GM19240 (cell line): ENCODE measurements around the gene ADNP.

Source experiments
- DNase-seq: peaks from one replicate; pipeline ENCODE4 v3.0.0; 2011; ENCODE audit warnings: low spot score; ENCODE audit not compliant: insufficient read length

ADNP gene

GRCh38 chr20:50850721-50851286 is 80.4 kb downstream of the ADNP start:
- no peak for DNase-seq

DNA sequence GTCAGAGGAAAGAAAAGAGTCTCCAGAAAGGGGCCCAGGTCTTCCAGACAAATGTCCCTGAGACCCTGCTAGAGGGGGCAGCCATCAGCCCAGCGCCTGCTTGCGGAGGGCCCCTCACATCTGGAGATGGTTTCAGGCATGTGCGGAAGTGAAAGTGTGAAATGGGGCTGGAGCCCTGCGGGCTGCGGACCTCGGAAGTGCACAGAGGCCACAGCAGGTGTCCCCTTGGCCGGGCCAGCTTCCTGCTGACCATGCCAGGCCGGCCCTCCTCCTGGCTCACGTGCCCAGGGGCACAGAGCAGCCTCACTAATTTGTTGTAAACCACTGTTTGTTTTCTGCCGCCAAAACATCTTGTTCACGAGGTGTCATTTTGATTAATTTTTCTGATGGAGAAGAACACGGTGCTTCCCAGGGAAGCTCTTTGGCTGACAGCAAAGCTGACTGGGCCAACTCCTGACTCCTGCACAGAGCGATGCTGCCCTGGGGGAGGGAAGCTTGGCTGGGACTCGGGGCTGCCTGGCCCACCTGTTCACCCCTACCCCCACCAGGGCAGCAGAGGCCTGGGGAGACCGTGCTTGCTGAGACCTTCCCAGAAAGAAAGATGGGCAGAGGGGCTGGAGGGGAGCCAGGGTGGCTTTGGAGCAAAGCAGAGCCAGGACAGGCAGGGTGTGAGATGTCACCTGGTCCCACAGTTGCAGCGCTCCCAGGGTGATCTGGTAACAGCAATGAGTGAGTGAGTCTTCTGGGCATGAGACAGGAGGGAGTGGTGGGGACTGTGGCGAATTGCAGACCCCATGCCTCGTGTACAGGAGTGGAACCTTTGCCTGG is 82.2 kb downstream of the ADNP start:
- no peak for DNase-seq

DNA sequence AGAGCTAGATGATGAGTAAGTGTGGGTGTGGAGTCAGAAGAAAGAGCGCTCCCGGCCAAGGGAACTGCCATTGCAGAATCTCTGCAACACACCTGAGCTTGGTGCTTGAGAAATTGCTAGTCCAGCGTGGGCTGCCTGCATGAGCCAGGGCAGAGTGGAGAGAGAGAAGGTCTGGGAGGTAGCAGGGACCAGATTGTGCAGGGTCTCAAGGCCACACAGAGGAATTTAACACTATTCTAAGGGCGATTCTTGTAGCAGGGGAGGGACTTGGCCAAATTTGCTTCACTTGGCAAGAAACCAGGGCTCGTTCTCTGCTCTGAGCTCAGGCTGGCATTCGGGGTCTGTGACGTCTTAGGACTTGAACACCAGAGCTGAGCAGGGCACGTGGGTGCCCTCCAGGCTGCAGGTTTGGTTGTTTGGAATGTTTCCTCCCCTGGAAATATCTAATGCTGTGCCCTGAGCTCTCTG is 82.9 kb downstream of the ADNP start:
- no peak for DNase-seq

- DNase-seq = no peak
Measured at GRCh38 chr20:50845566-50846215, 85.5 kb downstream of the ADNP start.

DNA sequence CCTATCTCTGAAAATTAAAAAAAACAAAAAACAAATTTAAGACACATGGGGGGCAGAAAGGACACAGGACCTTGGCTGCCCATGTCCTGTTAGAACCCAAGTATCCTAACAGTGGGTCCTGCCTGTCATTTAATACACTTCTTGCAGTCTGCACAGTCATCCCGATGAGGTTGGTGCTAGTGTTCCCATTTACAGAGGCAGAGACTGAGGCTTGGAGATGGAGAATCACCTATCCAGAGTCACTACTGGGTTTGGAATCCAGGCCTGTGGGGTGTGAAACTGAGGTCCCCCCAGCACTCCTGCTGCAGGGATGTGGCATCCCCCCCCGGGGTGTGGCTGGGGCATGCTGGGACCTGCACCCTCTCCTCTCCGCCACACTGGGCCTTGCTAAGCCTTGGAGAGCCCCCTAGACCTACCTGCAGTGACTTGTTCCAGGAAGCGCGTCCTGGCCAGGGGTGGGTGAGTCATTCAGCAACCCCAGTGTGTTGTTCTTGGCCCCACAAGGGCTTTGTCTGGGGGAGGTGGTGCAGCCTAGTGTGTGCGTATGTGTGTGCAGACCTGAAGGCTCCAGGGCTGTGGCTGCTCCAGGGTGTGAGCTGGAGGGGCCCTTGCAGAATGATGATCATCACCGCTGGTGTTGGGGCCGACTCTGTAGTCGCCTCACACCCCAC is 86.7 kb downstream of the ADNP start:
- peak; percentile 90 for DNase-seq

- no peak for DNase-seq
Measured at GRCh38 chr20:50843331-50844276, 87.6 kb downstream of the ADNP start.

DNA sequence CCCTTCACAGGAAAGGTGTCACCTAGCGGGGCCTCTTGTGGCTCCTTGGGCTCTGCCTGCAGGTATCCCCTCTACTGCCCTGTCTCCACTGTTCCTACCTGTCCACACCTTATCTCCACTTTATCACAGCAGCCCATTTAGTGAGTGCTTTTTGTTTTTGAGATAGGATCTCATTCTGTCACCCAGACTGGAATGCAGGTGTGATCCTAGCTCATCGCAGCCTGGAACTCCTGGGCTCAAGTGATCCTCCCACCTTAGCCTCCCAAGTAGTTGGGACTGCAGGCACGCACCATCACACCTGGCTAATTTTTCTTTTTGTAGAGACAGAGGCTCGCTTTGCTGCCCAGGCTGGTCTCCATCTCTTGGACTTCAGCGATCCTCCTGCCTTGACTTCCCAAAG is 88.4 kb downstream of the ADNP start:
- no peak for DNase-seq
